22Rv1 (cell line): Measurements from ENCODE around the gene PEDS1.

Experiments used
- CTCF ChIP-seq: fragments of 450-650 bp; IDR thresholded peaks from 2 replicates; pipeline ENCODE4 v1.5.1; 2017; ENCODE audit warnings: mild to moderate bottlenecking
- ZFX ChIP-seq: fragments of 450-650 bp; IDR thresholded peaks from 2 replicates; pipeline ENCODE4 v1.6.1; 2017; ENCODE audit warnings: antibody characterized with exemption, borderline replicate concordance

DNA sequence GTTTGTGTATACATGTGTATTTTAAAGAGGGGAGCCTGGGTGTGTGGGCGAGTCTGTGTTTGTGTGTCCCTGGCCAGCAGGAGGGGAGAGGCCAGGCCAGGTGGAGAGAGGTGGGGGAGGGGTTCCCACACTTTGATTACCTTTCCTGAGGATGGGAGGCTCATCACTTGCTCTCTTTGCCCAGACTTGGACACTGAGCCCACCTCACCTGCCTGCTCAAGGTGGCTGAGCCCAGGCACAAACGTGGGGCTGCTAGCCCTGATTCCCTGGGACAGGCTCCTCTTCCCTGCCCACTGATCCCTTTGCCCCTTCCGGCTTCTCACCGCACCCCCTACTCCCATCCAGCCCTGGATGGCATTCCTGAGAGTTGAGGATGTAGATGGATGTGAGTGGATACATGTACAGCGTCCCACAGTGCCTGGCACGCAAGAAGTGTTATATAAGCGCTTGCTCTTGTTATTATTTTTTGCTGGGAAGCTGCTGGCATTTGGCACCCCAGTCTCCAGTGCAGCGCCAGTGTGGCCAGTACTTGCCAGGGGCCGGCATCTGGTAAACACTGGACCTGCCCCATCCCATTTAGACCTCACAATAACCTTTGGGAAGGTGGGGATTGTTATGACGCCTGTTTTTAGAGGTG, 39.8 kb upstream of the PEDS1 start:
- TF ChIP-seq CTCF (no peak), ZFX (no peak)
